Esophagus muscularis mucosa (tissue), 4 donors: ENCODE measurements around the gene EPHB3. TPM values are rescaled to one million over a fixed set of nuclear protein-coding genes. Genes with fewer than 3 reads are reported as not detected.

ENCODE experiments used
- DNase-seq: peaks from one replicate; pipeline ENCODE4 v3.0.0-alpha.2; 2017; ENCODE audit errors: extremely low spot score
- H3K27ac ChIP-seq, 4 donors: fragments of 200-600 bp; sonication (generic); replicated peaks in 1 of 4; 1 replicate in 3 of 4; 2 replicates in 1 of 4; pipeline ENCODE4 v1.5.1; 2016 to 2019; ENCODE audit warnings: mild to moderate bottlenecking in 1 of 4
- H3K27me3 ChIP-seq, 4 donors: fragments of 200-600 bp; sonication (generic); one replicate each; pipeline versions ENCODE4 v1.5.1 to v1.6.0; 2016 to 2019
- H3K36me3 ChIP-seq, 4 donors: fragments of 200-600 bp; sonication (generic); one replicate each; pipeline ENCODE4 v1.5.1; 2016 to 2019
- H3K4me1 ChIP-seq, 4 donors: fragments of 200-600 bp; sonication (generic); one replicate each; pipeline ENCODE4 v1.5.1; 2016 to 2019
- H3K4me3 ChIP-seq, 4 donors: fragments of 200-600 bp; sonication (generic); 1 replicate in 2 of 4; 2 replicates in 2 of 4; pipeline ENCODE4 v1.5.1; 2016 to 2019; ENCODE audit warnings: mild to moderate bottlenecking in 4 of 4, moderate library complexity in 1 of 4
- H3K9me3 ChIP-seq, 4 donors: fragments of 200-600 bp; sonication (generic); 1 replicate in 3 of 4; 2 replicates in 1 of 4; pipeline ENCODE4 v1.5.1; 2016 to 2019
- CTCF ChIP-seq, 3 experiments: fragments of 200-600 bp in 2 of 3; fragments of 450-650 bp in 1 of 3; sonication (generic) in 2 of 3; IDR thresholded peaks; one replicate each; pipeline ENCODE4 v1.5.1; 2017 to 2019; ENCODE audit warnings: antibody characterized with exemption in 3 of 3, mild to moderate bottlenecking in 2 of 3, moderate library complexity in 1 of 3
- EP300 ChIP-seq: sonication (generic); formaldehyde crosslinking; IDR thresholded peaks from one replicate; pipeline ENCODE4 v1.6.1; 2017; ENCODE audit warnings: antibody characterized with exemption
- POLR2A ChIP-seq: fragments of 450-650 bp; IDR thresholded peaks from one replicate; pipeline ENCODE4 v1.6.1; 2017; ENCODE audit warnings: antibody characterized with exemption, moderate library complexity, mild to moderate bottlenecking, low read depth
- POLR2AphosphoS5 ChIP-seq, 2 donors: sonication (generic); formaldehyde crosslinking; IDR thresholded peaks; one replicate each; pipeline ENCODE4 v1.6.1; 2017; ENCODE audit warnings: antibody characterized with exemption in 2 of 2
- WGBS: methylation state at CpG from one replicate; pipeline ENCODE4 v1.1.5; 2018; 5-methylcytosine and 5-hydroxymethylcytosine counted together
- intact Hi-C: fragments of 100-400 bp; cut with DNase I; formaldehyde crosslinking; loops from one replicate; pipeline ENCODE4 v1.15.1; 2023
- total RNA-seq, 4 donors: library from RNA; depleted of rRNA; stranded (reverse); fragments of >200 nt; gene quantifications; one replicate each; pipeline versions ENCODE4 v1.1.0 to v1.2.1, GENCODE V29; 2016

EPHB3 gene
- total RNA-seq, 4 donors from 2014 or later = 1.5 to 6.1 (median 3.5) TPM

- Histone ChIP-seq H3K4me3 (no peak overlapping the region), H3K27me3 (peaks cover 0 to 89% (median 6%) of the 10 kb centered on the region in 4 donors), H3K36me3 (no peaks in the 10 kb centered on the region), H3K9me3 (no peaks in the 10 kb centered on the region), H3K27ac (no peak overlapping the region), H3K4me1 (peaks cover 0 to 4% (median 0%) of the 10 kb centered on the region in 4 donors)
- intact Hi-C loops = no loop called here
- DNase-seq = peak; percentile 37
- no peak for TF ChIP-seq POLR2A
- no peak for TF ChIP-seq CTCF (IDR thresholded peaks at IDR 0.05)
- no peak for TF ChIP-seq POLR2AphosphoS5 (IDR thresholded peaks at IDR 0.05)
- TF ChIP-seq EP300 = no peak
- whole genome bisulfite sequencing = 38% methylated on average over 8 of the region's 8 CpGs
These were observed 29.8 kb upstream of the EPHB3 start for GRCh38 chr3:184531626-184532280.

- Histone ChIP-seq H3K27me3 (peaks cover 0 to 82% (median 3%) of the 10 kb centered on the region in 4 donors), H3K27ac (no peak overlapping the region), H3K4me3 (no peak overlapping the region), H3K9me3 (no peaks in the 10 kb centered on the region), H3K4me1 (peaks cover 0 to 4% (median 0%) of the 10 kb centered on the region in 4 donors), H3K36me3 (no peaks in the 10 kb centered on the region)
- DNase-seq = peak; percentile 83
- intact Hi-C loops = no loop called here
- no peak for TF ChIP-seq EP300
- TF ChIP-seq CTCF (IDR thresholded peaks at IDR 0.05) = no peak
- TF ChIP-seq POLR2A = no peak
- no peak for TF ChIP-seq POLR2AphosphoS5 (IDR thresholded peaks at IDR 0.05)
- WGBS = 81% methylated on average over 8 of the region's 8 CpGs
These were observed 28.4 kb upstream of the EPHB3 start for GRCh38 chr3:184532940-184533732.

GRCh38 chr3:184537885-184538665 is 23.5 kb upstream of the EPHB3 start:
- no peaks in the 10 kb centered on the region for H3K4me1 ChIP-seq

More at GRCh38 chr3:184537885-184538665, 23.5 kb upstream of the EPHB3 start:
- intact Hi-C loops = no loop called here
- DNase-seq = peak; percentile 17
- 47% methylated on average over 8 of the region's 8 CpGs for WGBS
- H3K9me3 ChIP-seq = no peaks in the 10 kb centered on the region
- H3K27me3 ChIP-seq = peaks cover 0 to 81% (median 5%) of the 10 kb centered on the region in 4 donors
- no peak overlapping the region for H3K27ac ChIP-seq
- no peak overlapping the region for H3K4me3 ChIP-seq
- no peaks in the 10 kb centered on the region for H3K36me3 ChIP-seq
- TF ChIP-seq POLR2A (no peak), CTCF (IDR thresholded peaks at IDR 0.05) (no peak), POLR2AphosphoS5 (IDR thresholded peaks at IDR 0.05) (no peak), EP300 (no peak)
